Measurements from ENCODE around the gene IL12RB2. TPM values are rescaled to one million over a fixed set of nuclear protein-coding genes. Genes with fewer than 3 reads are reported as not detected.
"Not testable (repeated sequence)": the region's sequence is repeated elsewhere in the genome, so short reads cannot be mapped to it uniquely, and the experiment has no call there.

Gene IL12RB2
- total and polyA plus RNA-seq, 2 experiments from 2014 or later: 0.79 to 1.7 TPM

- Mint-ChIP-seq H3K36me3 (ENCODE audit: low read depth) (peaks cover 36% of the 10 kb centered on the region; the same call in 2 of the 3 replicates), H3K27ac (no peak overlapping the region), H3K4me3 (no peak overlapping the region), H3K9me3 (no peaks in the 10 kb centered on the region), H3K4me1 (peaks cover 10% of the 10 kb centered on the region; the same call in 2 of the 3 replicates), H3K27me3 (ENCODE audit: insufficient read depth, low read depth, poor library complexity) (no peaks in the 10 kb centered on the region)
- no peak for ATAC-seq
- H3K79me2 ChIP-seq (replicated peaks; ENCODE audit: insufficient read depth): peaks cover 7% of the 10 kb centered on the region; the same call in 1 of the 2 replicates
- no peak overlapping the region; the same call in 1 of the 2 replicates for H3K27ac ChIP-seq (ENCODE audit: low read depth)
- H4K20me1 ChIP-seq (replicated peaks; ENCODE audit: insufficient read depth): peaks cover 5% of the 10 kb centered on the region
- H3K27me3 ChIP-seq (ENCODE audit: insufficient read depth): no peaks in the 10 kb centered on the region
- peaks cover 4% of the 10 kb centered on the region for H3F3A ChIP-seq (replicated peaks; ENCODE audit: low read depth)
- H2AFZ ChIP-seq: no peak overlapping the region
- no peak overlapping the region for H3K4me3 ChIP-seq
- DNase-seq (ENCODE audit: low spot score): no peak
- TF ChIP-seq ZNF331 (CRISPR knock-in tag; IDR thresholded peaks at IDR 0.05; ENCODE audit: low read depth) (no peak), EZH2phosphoT487 (IDR thresholded peaks at IDR 0.05; ENCODE audit: unreplicated experiment) (no peak), REST (IDR thresholded peaks at IDR 0.05; ENCODE audit: unreplicated experiment) (no peak), NANOG (IDR thresholded peaks at IDR 0.05; ENCODE audit: borderline replicate concordance) (no peak), ZNF114 (CRISPR knock-in tag; IDR thresholded peaks at IDR 0.05) (no peak), EZH2 (IDR thresholded peaks at IDR 0.05; ENCODE audit: low read depth, unreplicated experiment) (no peak), CTCF (conservative IDR thresholded peaks at IDR 0.05; ENCODE audit: low read depth in 2 of 2) (no peak), STAT1 (IDR thresholded peaks at IDR 0.05; ENCODE audit: unreplicated experiment) (no peak), CREB1 (CRISPR knock-in tag; IDR thresholded peaks at IDR 0.05; ENCODE audit: low read depth) (no peak), JUNB (IDR thresholded peaks at IDR 0.05; ENCODE audit: unreplicated experiment) (no peak), POLR2AphosphoS5 (IDR thresholded peaks at IDR 0.05; ENCODE audit: low read depth) (no peak)
- H3K36me3 ChIP-seq (ENCODE audit: insufficient read depth): peaks cover 23% of the 10 kb centered on the region
- no peaks in the 10 kb centered on the region for H3K9me2 ChIP-seq (ENCODE audit: insufficient read depth)
- no peak overlapping the region for H3K4me2 ChIP-seq
- no peaks in the 10 kb centered on the region for H3K4me1 ChIP-seq (ENCODE audit: insufficient read depth)
Observed at GRCh38 chr1:67408148-67408547, 100.5 kb downstream of the IL12RB2 start.

- H3K27ac ChIP-seq (ENCODE audit: low read depth); H3F3A ChIP-seq (replicated peaks; ENCODE audit: low read depth); H3K4me3 Mint-ChIP-seq; H3K9me3 Mint-ChIP-seq; H3K4me1 Mint-ChIP-seq; H3K4me1 ChIP-seq (ENCODE audit: insufficient read depth); H3K27me3 Mint-ChIP-seq (ENCODE audit: insufficient read depth, low read depth, poor library complexity); H3K27ac Mint-ChIP-seq; H3K4me2 ChIP-seq; H2AFZ ChIP-seq; H3K27me3 ChIP-seq (ENCODE audit: insufficient read depth); H3K4me3 ChIP-seq; ATAC-seq; H3K9me2 ChIP-seq (ENCODE audit: insufficient read depth); DNase-seq (ENCODE audit: low spot score): not testable (repeated sequence)
- Histone ChIP-seq H3K79me2 (replicated peaks; ENCODE audit: insufficient read depth) (peaks cover 56% of the 10 kb centered on the region), H4K20me1 (replicated peaks; ENCODE audit: insufficient read depth) (peaks cover 54% of the 10 kb centered on the region), H3K36me3 (ENCODE audit: insufficient read depth) (peaks cover 69% of the 10 kb centered on the region)
- H3K36me3 Mint-ChIP-seq (ENCODE audit: low read depth): peaks cover 85% of the 10 kb centered on the region
Observed at GRCh38 chr1:67413101-67413500, 105.4 kb downstream of the IL12RB2 start.
